ENCODE data around the gene MRRF.

- TF ChIP-seq, protein P1, sequence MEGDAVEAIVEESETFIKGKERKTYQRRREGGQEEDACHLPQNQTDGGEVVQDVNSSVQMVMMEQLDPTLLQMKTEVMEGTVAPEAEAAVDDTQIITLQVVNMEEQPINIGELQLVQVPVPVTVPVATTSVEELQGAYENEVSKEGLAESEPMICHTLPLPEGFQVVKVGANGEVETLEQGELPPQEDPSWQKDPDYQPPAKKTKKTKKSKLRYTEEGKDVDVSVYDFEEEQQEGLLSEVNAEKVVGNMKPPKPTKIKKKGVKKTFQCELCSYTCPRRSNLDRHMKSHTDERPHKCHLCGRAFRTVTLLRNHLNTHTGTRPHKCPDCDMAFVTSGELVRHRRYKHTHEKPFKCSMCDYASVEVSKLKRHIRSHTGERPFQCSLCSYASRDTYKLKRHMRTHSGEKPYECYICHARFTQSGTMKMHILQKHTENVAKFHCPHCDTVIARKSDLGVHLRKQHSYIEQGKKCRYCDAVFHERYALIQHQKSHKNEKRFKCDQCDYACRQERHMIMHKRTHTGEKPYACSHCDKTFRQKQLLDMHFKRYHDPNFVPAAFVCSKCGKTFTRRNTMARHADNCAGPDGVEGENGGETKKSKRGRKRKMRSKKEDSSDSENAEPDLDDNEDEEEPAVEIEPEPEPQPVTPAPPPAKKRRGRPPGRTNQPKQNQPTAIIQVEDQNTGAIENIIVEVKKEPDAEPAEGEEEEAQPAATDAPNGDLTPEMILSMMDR (IDR thresholded peaks at IDR 0.05) = no peak
- TF ChIP-seq POLR2A (IDR thresholded peaks at IDR 0.05) = no peak
These were observed 9.4 kb downstream of the MRRF start for GRCh38 chr9:122274055-122274454.

All from uterus (tissue), 2 donors.